GM18867 (cell line): ENCODE measurements around the gene FGF14.

Experiments used
- ATAC-seq: cut with Tn5 transposase; IDR thresholded peaks from one replicate; pipeline ENCODE4 v1.9.1; 2021; ENCODE audit warnings: mild to moderate bottlenecking, moderate library complexity; ENCODE audit not compliant: unreplicated experiment

FGF14 gene

GRCh38 chr13:101751488-101751887 is 650.4 kb downstream of the FGF14 start:
- peak; percentile 85 for ATAC-seq

DNA sequence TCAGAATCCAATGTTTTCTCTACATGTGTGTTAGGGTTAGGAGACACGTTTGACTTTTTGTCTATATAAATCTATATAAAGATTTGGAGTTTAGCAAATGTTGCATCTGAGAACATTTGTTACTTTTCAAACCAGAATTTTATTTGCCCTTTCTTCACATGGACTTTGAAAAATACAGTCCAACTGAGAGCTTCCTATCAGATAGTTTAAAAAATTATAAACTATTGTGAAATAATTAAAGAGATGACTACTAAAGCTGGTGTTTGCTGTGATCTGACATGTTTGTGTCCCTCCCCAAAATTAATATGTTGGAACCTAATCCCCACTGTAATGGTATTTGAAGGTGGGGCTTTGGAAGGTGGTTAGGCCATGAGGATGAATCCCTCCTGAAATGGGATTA is 652.3 kb downstream of the FGF14 start:
- no peak for ATAC-seq

DNA sequence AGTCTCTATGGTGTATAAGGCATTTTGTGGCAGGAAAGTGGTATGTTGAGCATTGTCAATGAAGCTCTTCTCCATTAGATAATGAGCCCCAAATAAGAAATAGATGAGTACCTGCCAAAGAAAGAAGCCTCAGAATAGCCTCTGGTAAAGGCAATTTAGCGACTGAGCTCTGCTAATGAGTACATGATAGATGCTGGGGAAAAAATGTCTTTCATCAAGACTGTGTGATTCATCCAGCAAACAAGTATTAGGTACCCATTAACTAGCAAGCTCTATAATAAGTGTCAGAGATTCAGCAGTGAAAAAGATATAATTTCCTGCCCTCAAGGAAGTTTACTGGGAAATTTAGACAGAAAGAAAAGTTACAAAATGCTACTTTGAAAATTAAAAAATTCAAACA is 654.8 kb downstream of the FGF14 start:
- ATAC-seq = no peak

- ATAC-seq = no peak
These were observed 655.3 kb downstream of the FGF14 start for GRCh38 chr13:101746513-101746912.

GRCh38 chr13:101739382-101740178 is 662.3 kb downstream of the FGF14 start:
- peak; percentile 91 for ATAC-seq

GRCh38 chr13:101738336-101738735 is 663.5 kb downstream of the FGF14 start:
- ATAC-seq = no peak

DNA sequence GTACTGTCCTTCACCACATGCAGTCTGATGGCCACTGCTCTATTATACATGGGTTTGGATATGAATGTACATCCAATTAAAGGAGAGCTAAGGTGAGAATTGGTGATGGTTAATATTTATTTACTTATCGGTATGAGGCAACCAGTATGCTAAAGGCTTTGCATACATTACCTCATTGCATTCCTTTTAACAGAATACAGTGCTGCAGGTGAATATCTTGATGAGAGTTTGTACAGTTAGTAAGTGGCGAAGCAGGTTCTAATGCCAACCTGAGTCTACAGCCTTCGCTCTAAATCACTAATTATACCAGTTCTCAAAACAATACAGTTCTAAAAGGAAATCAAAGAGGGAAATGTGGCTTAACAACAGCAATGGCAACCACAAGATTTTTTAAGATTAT is 665.3 kb downstream of the FGF14 start:
- ATAC-seq = no peak

GRCh38 chr13:101730420-101731000 is 671.3 kb downstream of the FGF14 start:
- ATAC-seq = no peak

GRCh38 chr13:101728615-101729014 is 673.2 kb downstream of the FGF14 start:
- no peak for ATAC-seq

GRCh38 chr13:101728021-101728420 is 673.8 kb downstream of the FGF14 start:
- no peak for ATAC-seq

- ATAC-seq = no peak
These were observed 674.7 kb downstream of the FGF14 start for GRCh38 chr13:101727118-101727517.

- no peak for ATAC-seq
These were observed 675.2 kb downstream of the FGF14 start for GRCh38 chr13:101726681-101727080.

DNA sequence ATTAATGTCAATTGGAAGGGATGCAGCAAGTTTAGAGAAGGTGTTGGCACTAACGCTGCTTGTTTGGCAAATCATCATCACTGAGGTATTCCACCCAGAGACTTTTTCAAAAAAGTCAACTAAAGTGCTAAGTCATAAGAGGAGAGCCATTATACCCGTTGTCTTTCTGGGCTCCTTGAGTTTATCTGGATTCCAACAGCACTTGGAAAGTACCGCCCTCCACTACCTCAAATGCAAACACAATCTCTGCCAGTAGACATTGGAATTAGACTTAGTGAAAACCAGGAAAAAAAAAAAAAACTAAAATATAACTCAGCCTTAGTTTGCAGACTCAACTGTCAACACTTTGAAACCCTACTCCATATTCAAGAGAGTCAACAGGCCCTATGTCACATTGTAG is 683.4 kb downstream of the FGF14 start:
- ATAC-seq = no peak

GRCh38 chr13:101717353-101717752 is 684.5 kb downstream of the FGF14 start:
- ATAC-seq = no peak

DNA sequence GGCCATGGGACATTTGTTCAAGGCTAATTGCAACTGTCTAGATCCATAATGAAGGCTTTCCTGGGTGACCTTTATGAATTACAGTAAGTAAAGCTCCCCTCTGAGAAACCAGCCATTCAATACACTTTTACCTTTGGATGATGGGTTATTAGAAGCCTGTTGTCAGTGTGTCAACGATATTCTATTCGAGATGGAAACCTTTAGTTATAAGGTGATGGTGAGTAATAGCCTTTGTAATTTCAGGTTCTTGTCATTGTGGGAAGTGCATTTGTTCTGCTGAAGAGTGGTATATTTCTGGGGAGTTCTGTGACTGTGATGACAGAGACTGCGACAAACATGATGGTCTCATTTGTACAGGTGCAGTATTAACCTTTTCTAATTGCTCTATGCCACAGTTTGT is 687.7 kb downstream of the FGF14 start:
- no peak for ATAC-seq

GRCh38 chr13:101712026-101712348 is 689.9 kb downstream of the FGF14 start:
- no peak for ATAC-seq

GRCh38 chr13:101711307-101712025 is 690.4 kb downstream of the FGF14 start:
- no peak for ATAC-seq

DNA sequence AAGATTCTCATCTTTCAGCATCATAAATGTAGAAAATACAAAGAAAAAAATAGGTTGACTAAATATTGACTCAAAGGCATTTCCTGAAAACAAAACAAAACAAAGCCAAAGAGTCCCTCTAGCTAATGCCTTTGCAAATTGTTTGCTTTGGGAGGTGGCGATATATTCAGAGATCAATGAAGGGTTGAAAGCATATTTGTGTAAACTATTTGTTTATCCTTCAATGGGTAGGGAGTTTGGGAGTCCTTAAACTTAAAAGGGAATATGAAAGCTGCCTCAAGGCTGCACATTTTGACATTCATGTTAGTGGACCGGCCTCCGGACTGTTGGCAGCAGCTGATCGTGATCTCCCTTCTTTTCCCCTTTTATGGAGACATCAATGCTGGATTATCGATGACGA is 691.9 kb downstream of the FGF14 start:
- ATAC-seq = no peak

DNA sequence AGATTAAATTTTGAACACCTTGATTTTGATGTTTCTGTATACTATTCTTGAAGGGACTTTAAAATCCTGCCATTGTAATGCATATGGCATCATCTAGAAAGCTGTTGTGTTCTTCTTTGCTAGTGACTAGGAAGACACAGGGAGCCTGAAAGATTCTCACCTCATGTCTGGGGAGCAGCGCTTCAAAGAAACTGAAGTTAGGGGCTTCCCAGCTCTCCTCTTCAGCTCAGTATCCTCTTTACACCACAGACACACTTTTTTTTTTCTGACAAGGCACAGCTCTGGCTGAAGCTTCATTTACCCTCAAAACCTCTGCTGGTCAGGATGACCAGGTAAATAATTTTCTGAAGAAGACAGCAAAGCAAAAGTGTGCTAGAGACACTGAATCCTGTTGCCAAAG is 693.7 kb downstream of the FGF14 start:
- no peak for ATAC-seq

GRCh38 chr13:101707659-101708058 is 694.2 kb downstream of the FGF14 start:
- ATAC-seq = no peak

DNA sequence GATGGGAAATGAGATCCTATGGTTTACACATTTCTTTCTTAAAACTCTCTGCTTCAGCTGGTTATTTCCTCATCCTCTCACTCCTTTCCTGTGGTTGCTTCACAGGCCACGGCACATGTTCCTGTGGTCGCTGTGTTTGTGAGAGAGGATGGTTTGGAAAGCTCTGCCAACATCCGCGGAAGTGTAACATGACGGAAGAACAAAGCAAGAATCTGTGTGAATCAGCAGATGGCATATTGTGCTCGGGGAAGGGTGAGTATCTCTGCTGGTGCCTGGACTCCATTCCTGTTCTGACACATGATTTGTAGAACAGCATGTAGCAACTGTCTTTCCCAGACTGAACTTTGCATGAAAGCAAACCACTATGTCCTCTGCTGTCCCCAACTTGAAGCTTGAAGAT is 695.2 kb downstream of the FGF14 start:
- ATAC-seq = no peak

- no peak for ATAC-seq
These were observed 698.0 kb downstream of the FGF14 start for GRCh38 chr13:101703838-101704237.
